ENCODE data around the gene EPHB2. TPM values are rescaled to one million over a fixed set of nuclear protein-coding genes. Genes with fewer than 3 reads are reported as not detected.

EPHB2 gene
- total RNA-seq, 1 donor from 2014 or later: 60.3 TPM

- no peak overlapping the region for H3K27ac Mint-ChIP-seq (ENCODE audit: unreplicated experiment)
- no peaks in the 10 kb centered on the region for H3K36me3 Mint-ChIP-seq (ENCODE audit: low read depth)
- no peak for TF ChIP-seq CTCF (conservative IDR thresholded peaks at IDR 0.05)
- H3K4me3 Mint-ChIP-seq: no peak overlapping the region
- no peaks in the 10 kb centered on the region for H3K4me1 Mint-ChIP-seq
- no peak for DNase-seq (ENCODE audit: low read depth, low spot score)
- H3K9me3 Mint-ChIP-seq: no peaks in the 10 kb centered on the region
- H3K27me3 Mint-ChIP-seq (ENCODE audit: low read depth): peaks cover under 1% of the 10 kb centered on the region
Measured at GRCh38 chr1:22953740-22954141, 243.1 kb downstream of the EPHB2 start.

GRCh38 chr1:22955146-22955545 is 244.5 kb downstream of the EPHB2 start:
- DNase-seq (ENCODE audit: low read depth, low spot score): no peak
- Mint-ChIP-seq H3K4me3 (no peak overlapping the region), H3K27me3 (ENCODE audit: low read depth) (no peaks in the 10 kb centered on the region), H3K4me1 (no peaks in the 10 kb centered on the region), H3K9me3 (no peaks in the 10 kb centered on the region), H3K27ac (ENCODE audit: unreplicated experiment) (no peak overlapping the region), H3K36me3 (ENCODE audit: low read depth) (no peaks in the 10 kb centered on the region)
- TF ChIP-seq CTCF (conservative IDR thresholded peaks at IDR 0.05): no peak

GRCh38 chr1:22957066-22957465 is 246.4 kb downstream of the EPHB2 start:
- no peaks in the 10 kb centered on the region for H3K4me1 Mint-ChIP-seq
- H3K36me3 Mint-ChIP-seq (ENCODE audit: low read depth): no peaks in the 10 kb centered on the region
- H3K4me3 Mint-ChIP-seq: no peak overlapping the region
- H3K27ac Mint-ChIP-seq (ENCODE audit: unreplicated experiment): no peak overlapping the region
- H3K27me3 Mint-ChIP-seq (ENCODE audit: low read depth): no peaks in the 10 kb centered on the region
- DNase-seq (ENCODE audit: low read depth, low spot score): no peak
- H3K9me3 Mint-ChIP-seq: no peaks in the 10 kb centered on the region
- TF ChIP-seq CTCF (conservative IDR thresholded peaks at IDR 0.05): no peak

- no peak for TF ChIP-seq CTCF (conservative IDR thresholded peaks at IDR 0.05)
- Mint-ChIP-seq H3K4me3 (no peak overlapping the region), H3K4me1 (no peaks in the 10 kb centered on the region), H3K27ac (ENCODE audit: unreplicated experiment) (no peak overlapping the region), H3K9me3 (no peaks in the 10 kb centered on the region), H3K36me3 (ENCODE audit: low read depth) (no peaks in the 10 kb centered on the region), H3K27me3 (ENCODE audit: low read depth) (no peaks in the 10 kb centered on the region)
- DNase-seq (ENCODE audit: low read depth, low spot score): no peak
Measured at GRCh38 chr1:22958556-22958955, 247.9 kb downstream of the EPHB2 start.

GRCh38 chr1:22959545-22960360 is 249.1 kb downstream of the EPHB2 start:
- TF ChIP-seq CTCF (conservative IDR thresholded peaks at IDR 0.05): no peak
- no peaks in the 10 kb centered on the region for H3K9me3 Mint-ChIP-seq

More at GRCh38 chr1:22959545-22960360, 249.1 kb downstream of the EPHB2 start:
- no peaks in the 10 kb centered on the region for H3K36me3 Mint-ChIP-seq (ENCODE audit: low read depth)
- H3K4me1 Mint-ChIP-seq: no peaks in the 10 kb centered on the region
- no peak overlapping the region for H3K4me3 Mint-ChIP-seq
- no peaks in the 10 kb centered on the region for H3K27me3 Mint-ChIP-seq (ENCODE audit: low read depth)
- DNase-seq (ENCODE audit: low read depth, low spot score): no peak
- H3K27ac Mint-ChIP-seq (ENCODE audit: unreplicated experiment): no peak overlapping the region
